Astrocyte (in vitro differentiated cells and primary cell): ENCODE measurements around the gene GPC2. TPM values are rescaled to one million over a fixed set of nuclear protein-coding genes. Genes with fewer than 3 reads are reported as not detected.

Source experiments
- DNase-seq: peaks from one replicate; pipeline ENCODE4 v3.0.0-alpha.2; 2010; ENCODE audit warnings: low read depth
- FAIRE-seq: peaks from 2 replicates; lab custom pipeline; 2011; peaks lifted over from hg19 to GRCh38; lab: Jason Lieb, UNC
- H2AFZ ChIP-seq: 2 replicates; pipeline ENCODE4 v1.6.0; 2012; ENCODE audit warnings: low read depth, low read length, inconsistent platforms
- H3K27ac ChIP-seq: 2 replicates; pipeline ENCODE4 v1.5.1; 2011; ENCODE audit warnings: low read depth, low read length, inconsistent platforms
- H3K27me3 ChIP-seq: 2 replicates; pipeline ENCODE4 v1.6.0; 2011; ENCODE audit warnings: low read length, inconsistent platforms; ENCODE audit not compliant: insufficient read depth
- H3K36me3 ChIP-seq: 2 replicates; pipeline ENCODE4 v1.5.1; 2011; ENCODE audit warnings: low read length, inconsistent platforms; ENCODE audit not compliant: insufficient read depth
- H3K4me1 ChIP-seq: 2 replicates; pipeline ENCODE4 v1.5.1; 2011; ENCODE audit warnings: low read length, inconsistent platforms; ENCODE audit not compliant: insufficient read depth
- H3K4me2 ChIP-seq: 2 replicates; pipeline ENCODE4 v1.6.0; 2012; ENCODE audit warnings: low read length, inconsistent platforms
- H3K4me3 ChIP-seq: 2 replicates; pipeline ENCODE4 v1.5.1; 2011; ENCODE audit warnings: low read depth, mild to moderate bottlenecking, low read length, inconsistent platforms; ENCODE audit not compliant: insufficient read depth
- H3K79me2 ChIP-seq: 2 replicates; pipeline ENCODE4 v1.6.0; 2012; ENCODE audit warnings: mild to moderate bottlenecking, low read length, inconsistent platforms; ENCODE audit not compliant: insufficient read depth
- H3K9ac ChIP-seq: 2 replicates; pipeline ENCODE4 v1.6.0; 2012; ENCODE audit warnings: mild to moderate bottlenecking, low read length, inconsistent platforms
- H3K9me3 ChIP-seq: 2 replicates; pipeline ENCODE4 v1.5.1; 2012; ENCODE audit warnings: low read depth, mild to moderate bottlenecking, low read length, inconsistent platforms; ENCODE audit not compliant: insufficient read depth
- H4K20me1 ChIP-seq: 2 replicates; pipeline ENCODE4 v1.6.0; 2012; ENCODE audit warnings: low read length, inconsistent platforms; ENCODE audit not compliant: insufficient read depth
- H3K27ac Mint-ChIP-seq: one replicate; pipeline ENCODE4 v1.8.0; 2021; ENCODE audit warnings: mild to moderate bottlenecking, mixed read lengths; ENCODE audit not compliant: unreplicated experiment
- H3K27me3 Mint-ChIP-seq: one replicate; pipeline ENCODE4 v1.8.0; 2021; ENCODE audit warnings: low read depth, mixed read lengths; ENCODE audit not compliant: unreplicated experiment
- H3K36me3 Mint-ChIP-seq: one replicate; pipeline ENCODE4 v1.8.0; 2021; ENCODE audit warnings: low read depth, mixed read lengths; ENCODE audit not compliant: unreplicated experiment
- H3K4me1 Mint-ChIP-seq: one replicate; pipeline ENCODE4 v1.8.0; 2021; ENCODE audit warnings: low read depth, mixed read lengths; ENCODE audit not compliant: unreplicated experiment
- H3K4me3 Mint-ChIP-seq: one replicate; pipeline ENCODE4 v1.8.0; 2021; ENCODE audit warnings: mild to moderate bottlenecking, moderate library complexity, mixed read lengths; ENCODE audit not compliant: unreplicated experiment
- H3K9me3 Mint-ChIP-seq: one replicate; pipeline ENCODE4 v1.8.0; 2021; ENCODE audit warnings: mild to moderate bottlenecking, mixed read lengths; ENCODE audit not compliant: unreplicated experiment
- EZH2 ChIP-seq: IDR thresholded peaks from 2 replicates; pipeline ENCODE4 v1.6.1; 2012; ENCODE audit warnings: mild to moderate bottlenecking, low read length, inconsistent platforms; ENCODE audit not compliant: insufficient read depth
- total RNA-seq: library from RNA; stranded (reverse); gene quantifications from 2 replicates; pipeline ENCODE4 v1.2.1, GENCODE V29; 2021
- TF ChIP-seq, protein P1 (sequence below): IDR thresholded peaks from 2 replicates; pipeline ENCODE4 v1.5.1; 2011; ENCODE audit warnings: low read depth, mild to moderate bottlenecking, inconsistent platforms, low read length, moderate library complexity; ENCODE audit not compliant: insufficient read depth

GPC2 gene
- total RNA-seq, 1 donor from 2014 or later, result 7.6 TPM

DNA sequence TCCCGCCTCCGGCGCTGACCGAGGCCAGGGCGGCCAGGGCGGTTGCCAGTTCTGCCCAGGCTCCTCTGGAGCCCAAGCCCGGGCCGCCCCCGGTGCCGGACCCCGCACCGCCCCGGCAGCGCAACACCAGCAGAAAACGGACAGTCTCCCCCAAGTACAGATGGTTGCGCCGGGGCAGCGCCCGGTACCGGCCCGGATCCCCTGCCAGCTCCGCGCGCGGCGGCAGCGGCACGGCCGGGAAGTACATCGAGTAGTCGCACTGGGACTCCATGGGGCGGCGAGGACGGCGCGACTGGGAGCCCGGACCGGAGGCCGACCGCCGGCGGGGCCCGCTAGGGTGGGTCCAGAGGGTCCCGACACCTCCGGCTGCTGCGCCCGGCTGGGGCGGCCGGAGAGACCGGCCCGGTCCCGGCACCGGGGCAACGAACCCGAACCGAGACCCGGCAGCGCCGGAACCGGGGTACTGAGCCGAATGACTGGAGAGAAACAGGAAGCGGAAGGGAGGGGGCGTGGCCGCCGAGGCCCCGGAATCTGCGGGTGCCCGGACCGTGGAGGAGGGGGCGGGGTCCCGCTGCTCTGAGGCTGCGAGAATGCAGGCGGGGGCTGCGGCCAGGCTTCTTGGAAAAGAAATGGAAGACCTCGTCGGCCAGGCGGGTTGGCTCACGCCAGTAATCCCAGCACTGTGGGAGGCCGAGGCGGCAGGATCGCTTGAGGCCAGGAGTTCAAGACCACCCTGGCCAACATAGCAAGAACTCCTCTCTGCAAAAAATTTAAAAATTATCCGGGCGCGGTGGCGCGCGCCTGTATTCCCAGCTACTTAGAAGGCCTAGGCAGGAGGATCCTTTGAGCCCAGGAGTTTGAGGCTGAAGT lies 18.7 kb downstream of the GPC2 start, which contains the start of gene TRAPPC14:
Gene TRAPPC14 (minus strand): TSS at position 495 of the 870 bp plus-strand sequence. CDS start 224 bp downstream, at position 271.
- DNase-seq (peak; percentile 66), FAIRE-seq (no peak)
- H3K9ac ChIP-seq, result peak within 1 kb of the TSS; percentile 93
- no peaks in the 10 kb centered on the region for H3K27me3 ChIP-seq
- peak within 1 kb of the TSS; percentile 77 for H3K4me3 ChIP-seq
- H3K9me3 ChIP-seq, result no peaks in the 10 kb centered on the region
- H3K4me2 ChIP-seq, result peak within 1 kb of the TSS; percentile 92
- Mint-ChIP-seq H3K4me1 (peaks cover 7% of the 10 kb centered on the region), H3K27ac (peak within 1 kb of the TSS; percentile 74), H3K27me3 (peaks cover 2% of the 10 kb centered on the region), H3K36me3 (peaks cover 7% of the 10 kb centered on the region), H3K9me3 (no peaks in the 10 kb centered on the region), H3K4me3 (peak within 1 kb of the TSS; percentile 84)
- no peak for TF ChIP-seq EZH2
- TF ChIP-seq, protein P1, sequence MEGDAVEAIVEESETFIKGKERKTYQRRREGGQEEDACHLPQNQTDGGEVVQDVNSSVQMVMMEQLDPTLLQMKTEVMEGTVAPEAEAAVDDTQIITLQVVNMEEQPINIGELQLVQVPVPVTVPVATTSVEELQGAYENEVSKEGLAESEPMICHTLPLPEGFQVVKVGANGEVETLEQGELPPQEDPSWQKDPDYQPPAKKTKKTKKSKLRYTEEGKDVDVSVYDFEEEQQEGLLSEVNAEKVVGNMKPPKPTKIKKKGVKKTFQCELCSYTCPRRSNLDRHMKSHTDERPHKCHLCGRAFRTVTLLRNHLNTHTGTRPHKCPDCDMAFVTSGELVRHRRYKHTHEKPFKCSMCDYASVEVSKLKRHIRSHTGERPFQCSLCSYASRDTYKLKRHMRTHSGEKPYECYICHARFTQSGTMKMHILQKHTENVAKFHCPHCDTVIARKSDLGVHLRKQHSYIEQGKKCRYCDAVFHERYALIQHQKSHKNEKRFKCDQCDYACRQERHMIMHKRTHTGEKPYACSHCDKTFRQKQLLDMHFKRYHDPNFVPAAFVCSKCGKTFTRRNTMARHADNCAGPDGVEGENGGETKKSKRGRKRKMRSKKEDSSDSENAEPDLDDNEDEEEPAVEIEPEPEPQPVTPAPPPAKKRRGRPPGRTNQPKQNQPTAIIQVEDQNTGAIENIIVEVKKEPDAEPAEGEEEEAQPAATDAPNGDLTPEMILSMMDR, result no peak
- peaks cover 35% of the 10 kb centered on the region for H3K79me2 ChIP-seq
- H3K27ac ChIP-seq, result peak within 1 kb of the TSS; percentile 61
- H3K4me1 ChIP-seq, result peaks cover 7% of the 10 kb centered on the region
- peak within 1 kb of the TSS; percentile 75 for H2AFZ ChIP-seq
- H3K36me3 ChIP-seq, result peaks cover 9% of the 10 kb centered on the region
- H4K20me1 ChIP-seq, result peaks cover 40% of the 10 kb centered on the region

DNA sequence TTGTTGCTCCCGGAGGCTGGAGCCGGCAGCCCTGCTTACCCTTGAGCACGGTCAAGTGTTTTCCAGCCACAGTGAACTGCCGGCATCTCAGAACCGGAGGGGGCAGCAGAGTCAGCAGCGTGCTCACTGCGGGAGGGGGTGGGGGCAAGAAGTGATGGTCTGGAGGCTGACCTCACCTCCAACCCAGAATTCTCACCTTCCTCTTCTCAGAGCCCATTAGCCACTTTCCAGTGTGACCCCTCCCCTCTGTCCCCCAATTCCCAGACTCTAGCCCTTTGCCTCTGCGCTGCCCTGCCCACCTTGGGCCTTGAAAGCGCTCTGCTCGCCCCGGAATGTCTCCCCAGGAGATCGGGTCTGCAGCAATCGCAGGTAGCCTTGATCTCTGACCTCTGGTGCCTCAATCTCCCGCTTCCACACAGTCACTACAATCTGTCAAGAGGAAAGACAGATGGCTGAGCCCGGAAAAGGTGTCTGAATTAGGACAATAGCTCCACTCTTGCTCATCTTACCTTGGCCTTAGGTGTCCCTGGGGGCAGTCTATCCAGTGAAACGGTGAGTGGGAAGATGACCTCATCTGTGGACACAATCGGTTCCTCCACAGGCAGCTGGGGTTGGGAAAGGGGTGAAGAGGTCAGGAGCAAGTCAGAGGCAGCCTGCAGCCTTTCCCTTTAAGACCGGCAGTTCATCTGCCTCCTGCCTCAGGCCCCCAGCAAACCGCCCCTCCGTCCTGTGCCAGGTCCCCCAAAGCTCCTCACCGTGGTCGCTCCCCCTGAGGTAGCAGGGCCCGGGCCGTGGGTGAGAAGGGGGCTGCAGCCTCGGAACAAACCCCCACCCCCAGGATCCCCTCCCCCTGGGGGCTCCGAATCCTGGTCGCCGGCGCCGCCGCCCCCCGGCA lies 19.6 kb downstream of the GPC2 start:
- no peak overlapping the region for H2AFZ ChIP-seq
- no peak for FAIRE-seq
- H4K20me1 ChIP-seq, result peaks cover 44% of the 10 kb centered on the region
- H3K4me2 ChIP-seq, result peak overlapping the region; percentile 92
- no peaks in the 10 kb centered on the region for H3K9me3 ChIP-seq
- no peak for TF ChIP-seq EZH2
- TF ChIP-seq, protein P1, result no peak
- H3K9ac ChIP-seq, result peak overlapping the region; percentile 93
- peaks cover 35% of the 10 kb centered on the region for H3K79me2 ChIP-seq
- peaks cover 7% of the 10 kb centered on the region for H3K4me1 ChIP-seq
- H3K27ac ChIP-seq, result no peak overlapping the region
- H3K36me3 ChIP-seq, result peaks cover 9% of the 10 kb centered on the region
- no peaks in the 10 kb centered on the region for H3K27me3 ChIP-seq
- H3K4me3 ChIP-seq, result peak overlapping the region; percentile 77
- Mint-ChIP-seq H3K27me3 (peaks cover 2% of the 10 kb centered on the region), H3K27ac (peak overlapping the region; percentile 50), H3K9me3 (no peaks in the 10 kb centered on the region), H3K36me3 (peaks cover 8% of the 10 kb centered on the region), H3K4me3 (peak overlapping the region; percentile 84), H3K4me1 (peaks cover 7% of the 10 kb centered on the region)
- peak; percentile 22 for DNase-seq
